MCF 10A (cell line): ENCODE results near the gene MRPL33. TPM values are rescaled to one million over a fixed set of nuclear protein-coding genes. Genes with fewer than 3 reads are reported as not detected.

Experiments
- BruUV-seq: library from RNA; stranded (reverse); fragments of 400-500 nt; replicated peaks from 2 replicates; lab custom pipeline; 2021; lab: Mats Ljungman, UMichigan
- CTCF ChIA-PET: fragments of 300-600 bp; sonication (Branson Sonifier 250); formaldehyde crosslinking; extraction: SDS; loops from one replicate; lab custom pipeline; 2021; ENCODE audit warnings: antibody characterized with exemption, inconsistent platforms; lab: Yijun Ruan, JAX
- POLR2A ChIA-PET: fragments of 300-600, 350-650 bp; sonication (Branson Sonifier 250); formaldehyde crosslinking; extraction: SDS; loops from one replicate; lab custom pipeline; 2020; ENCODE audit warnings: antibody characterized with exemption, inconsistent platforms; lab: Yijun Ruan, JAX
- DNase-seq: peaks from one replicate; pipeline ENCODE4 v3.0.0-alpha.2; 2018; ENCODE audit not compliant: unreplicated experiment
- H3K27ac Mint-ChIP-seq: one replicate; pipeline ENCODE4 v1.8.0; 2022; ENCODE audit warnings: mild to moderate bottlenecking, low read depth, mixed read lengths; ENCODE audit not compliant: unreplicated experiment
- H3K27me3 Mint-ChIP-seq: one replicate; pipeline ENCODE4 v1.8.0; 2022; ENCODE audit warnings: mixed read lengths; ENCODE audit not compliant: insufficient read depth, unreplicated experiment
- H3K36me3 Mint-ChIP-seq: one replicate; pipeline ENCODE4 v1.8.0; 2022; ENCODE audit warnings: mild to moderate bottlenecking, moderate library complexity, mixed read lengths; ENCODE audit not compliant: insufficient read depth, unreplicated experiment
- H3K4me1 Mint-ChIP-seq: one replicate; pipeline ENCODE4 v1.8.0; 2022; ENCODE audit warnings: mixed read lengths; ENCODE audit not compliant: insufficient read depth, unreplicated experiment
- H3K4me3 Mint-ChIP-seq: one replicate; pipeline ENCODE4 v1.8.0; 2022; ENCODE audit warnings: mild to moderate bottlenecking, moderate library complexity, mixed read lengths; ENCODE audit not compliant: unreplicated experiment
- H3K9me3 Mint-ChIP-seq: one replicate; pipeline ENCODE4 v1.8.0; 2022; ENCODE audit warnings: mixed read lengths; ENCODE audit not compliant: unreplicated experiment
- CTCF ChIP-seq: fragments of 200-600 bp; IDR thresholded peaks from one replicate; pipeline ENCODE4 v1.8.0; 2022; ENCODE audit warnings: antibody characterized with exemption, mild to moderate bottlenecking; ENCODE audit not compliant: unreplicated experiment
- intact Hi-C: fragments of 100-400 bp; cut with micrococcal nuclease; formaldehyde crosslinking; loops from 2 replicates; pipeline ENCODE4 v1.14.1; 2022
- total RNA-seq: library from RNA; stranded (reverse); gene quantifications from 2 replicates; pipeline ENCODE4 v1.2.3, GENCODE V29; 2022

Gene MRPL33
- total RNA-seq, 1 experiment from 2014 or later: 233 TPM

- POLR2A ChIA-PET: interaction anchor here (1.3 kb wide), 1 partner anchor 14 kb away, joined by 3 read pairs; no protein-coding TSS in a partner anchor
- Mint-ChIP-seq H3K4me1 (peaks cover 4% of the 10 kb centered on the region), H3K27me3 (no peaks in the 10 kb centered on the region), H3K27ac (no peak overlapping the region), H3K9me3 (peaks cover 13% of the 10 kb centered on the region), H3K36me3 (no peaks in the 10 kb centered on the region), H3K4me3 (no peak overlapping the region)
- no peak for TF ChIP-seq CTCF
- CTCF ChIA-PET: no interaction called here
- intact Hi-C loops: no loop called here
- BruUV-seq: no TSS peak
- no peak for DNase-seq
These were observed 56.8 kb downstream of the MRPL33 start for GRCh38 chr2:27828305-27828704.

Other genes with a start within 250 kb of the MRPL33 start
- gene ZNF512, start 188.7 kb upstream of the MRPL33 start, total RNA-seq: 19.9 and 25.5 TPM in 2 replicates
- 0.61 and 2.3 TPM in 2 replicates for gene CCDC121, start 142.7 kb upstream of the MRPL33 start, total RNA-seq
- 28.6 and 30.5 TPM in 2 replicates for gene GPN1, start 142.7 kb upstream of the MRPL33 start, total RNA-seq
- gene SUPT7L, start 108.1 kb upstream of the MRPL33 start, total RNA-seq: 36.4 and 40.8 TPM in 2 replicates
- gene SLC4A1AP, start 107.8 kb upstream of the MRPL33 start, total RNA-seq: 24.3 and 27.2 TPM in 2 replicates
- gene RBKS, start 118.7 kb downstream of the MRPL33 start, total RNA-seq: 9.2 and 9.9 TPM in 2 replicates
- gene BABAM2, start 119.0 kb downstream of the MRPL33 start, total RNA-seq: 45.1 and 57.6 TPM in 2 replicates